Measurements from ENCODE around the gene PAF1.

DNA sequence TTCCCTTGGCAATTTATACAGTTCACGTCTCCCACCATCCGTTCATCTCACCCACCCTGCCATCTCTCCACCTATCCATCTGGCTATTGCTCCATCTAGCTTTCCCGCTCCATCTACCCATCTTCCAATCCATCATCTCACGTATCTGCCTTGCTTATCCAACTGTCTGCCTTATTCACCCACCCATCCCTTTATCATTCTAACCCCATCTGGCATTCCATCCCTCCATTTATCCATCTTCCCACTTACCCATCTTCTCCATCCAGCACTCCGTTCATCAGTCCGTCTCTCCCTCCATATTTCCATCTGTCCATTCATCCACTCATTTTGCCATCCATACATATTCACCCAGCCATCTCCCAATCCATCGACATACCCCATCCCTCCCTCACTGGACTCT, 34.8 kb upstream of the PAF1 start:
- TF ChIP-seq ZSCAN20 (CRISPR knock-in tag; IDR thresholded peaks at IDR 0.05): no peak
- no peak for TF ChIP-seq POLR2A (IDR thresholded peaks at IDR 0.05; ENCODE audit: low read length)
- TF ChIP-seq EP300 (IDR thresholded peaks at IDR 0.05): no peak
- TF ChIP-seq, protein P1, sequence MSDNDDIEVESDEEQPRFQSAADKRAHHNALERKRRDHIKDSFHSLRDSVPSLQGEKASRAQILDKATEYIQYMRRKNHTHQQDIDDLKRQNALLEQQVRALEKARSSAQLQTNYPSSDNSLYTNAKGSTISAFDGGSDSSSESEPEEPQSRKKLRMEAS (IDR thresholded peaks at IDR 0.05): no peak
- TF ChIP-seq, protein P2, sequence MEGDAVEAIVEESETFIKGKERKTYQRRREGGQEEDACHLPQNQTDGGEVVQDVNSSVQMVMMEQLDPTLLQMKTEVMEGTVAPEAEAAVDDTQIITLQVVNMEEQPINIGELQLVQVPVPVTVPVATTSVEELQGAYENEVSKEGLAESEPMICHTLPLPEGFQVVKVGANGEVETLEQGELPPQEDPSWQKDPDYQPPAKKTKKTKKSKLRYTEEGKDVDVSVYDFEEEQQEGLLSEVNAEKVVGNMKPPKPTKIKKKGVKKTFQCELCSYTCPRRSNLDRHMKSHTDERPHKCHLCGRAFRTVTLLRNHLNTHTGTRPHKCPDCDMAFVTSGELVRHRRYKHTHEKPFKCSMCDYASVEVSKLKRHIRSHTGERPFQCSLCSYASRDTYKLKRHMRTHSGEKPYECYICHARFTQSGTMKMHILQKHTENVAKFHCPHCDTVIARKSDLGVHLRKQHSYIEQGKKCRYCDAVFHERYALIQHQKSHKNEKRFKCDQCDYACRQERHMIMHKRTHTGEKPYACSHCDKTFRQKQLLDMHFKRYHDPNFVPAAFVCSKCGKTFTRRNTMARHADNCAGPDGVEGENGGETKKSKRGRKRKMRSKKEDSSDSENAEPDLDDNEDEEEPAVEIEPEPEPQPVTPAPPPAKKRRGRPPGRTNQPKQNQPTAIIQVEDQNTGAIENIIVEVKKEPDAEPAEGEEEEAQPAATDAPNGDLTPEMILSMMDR (IDR thresholded peaks at IDR 0.05): no peak
- TF ChIP-seq JUN (IDR thresholded peaks at IDR 0.05): no peak
- TF ChIP-seq SREBF2 (IDR thresholded peaks at IDR 0.05): no peak
- TF ChIP-seq MAZ (IDR thresholded peaks at IDR 0.05; ENCODE audit: borderline replicate concordance, low read depth, low read length): no peak
- no peak for TF ChIP-seq FOSL2 (IDR thresholded peaks at IDR 0.05)
- TF ChIP-seq FOSL2 (CRISPR knock-in tag; IDR thresholded peaks at IDR 0.05): no peak
- TF ChIP-seq, protein P3, sequence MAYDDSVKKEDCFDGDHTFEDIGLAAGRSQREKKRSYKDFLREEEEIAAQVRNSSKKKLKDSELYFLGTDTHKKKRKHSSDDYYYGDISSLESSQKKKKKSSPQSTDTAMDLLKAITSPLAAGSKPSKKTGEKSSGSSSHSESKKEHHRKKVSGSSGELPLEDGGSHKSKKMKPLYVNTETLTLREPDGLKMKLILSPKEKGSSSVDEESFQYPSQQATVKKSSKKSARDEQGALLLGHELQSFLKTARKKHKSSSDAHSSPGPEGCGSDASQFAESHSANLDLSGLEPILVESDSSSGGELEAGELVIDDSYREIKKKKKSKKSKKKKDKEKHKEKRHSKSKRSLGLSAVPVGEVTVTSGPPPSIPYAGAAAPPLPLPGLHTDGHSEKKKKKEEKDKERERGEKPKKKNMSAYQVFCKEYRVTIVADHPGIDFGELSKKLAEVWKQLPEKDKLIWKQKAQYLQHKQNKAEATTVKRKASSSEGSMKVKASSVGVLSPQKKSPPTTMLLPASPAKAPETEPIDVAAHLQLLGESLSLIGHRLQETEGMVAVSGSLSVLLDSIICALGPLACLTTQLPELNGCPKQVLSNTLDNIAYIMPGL (CRISPR knock-in tag; IDR thresholded peaks at IDR 0.05; ENCODE audit: borderline replicate concordance): no peak
- TF ChIP-seq BHLHE40 (IDR thresholded peaks at IDR 0.05; ENCODE audit: low read depth, low read length): no peak
